WTC11 (cell line): Measurements from ENCODE around the gene GPALPP1. TPM values are rescaled to one million over a fixed set of nuclear protein-coding genes. Genes with fewer than 3 reads are reported as not detected.

Experiments
- ATAC-seq: fragments of 200-7000 bp; cut with Tn5 transposase; 2 replicates; pipeline ENCODE4 v1.10.0; 2021; ENCODE audit warnings: mild to moderate bottlenecking, moderate library complexity
- CTCF ChIA-PET: fragments of 300-600 bp; sonication (Branson Sonifier 250); formaldehyde crosslinking; loops from one replicate; lab custom pipeline; 2021; ENCODE audit warnings: antibody characterized with exemption; lab: Charles Lee
- POLR2A ChIA-PET: fragments of 350-600 bp; sonication (Branson Sonifier 250); formaldehyde crosslinking; loops from one replicate; lab custom pipeline; 2021; ENCODE audit warnings: antibody characterized with exemption; lab: Charles Lee
- DNase-seq: peaks from one replicate; pipeline ENCODE4 v3.0.0; 2021; ENCODE audit warnings: low spot score
- H3K27ac Mint-ChIP-seq: 2 replicates; pipeline ENCODE4 v1.8.0; 2021; ENCODE audit warnings: mixed read lengths
- H3K27me3 Mint-ChIP-seq: 2 replicates; pipeline ENCODE4 v1.8.0; 2021; ENCODE audit warnings: low read depth, mild to moderate bottlenecking, moderate library complexity, mixed read lengths
- H3K36me3 Mint-ChIP-seq: 2 replicates; pipeline ENCODE4 v1.8.0; 2021; ENCODE audit warnings: mixed read lengths
- H3K4me1 Mint-ChIP-seq: 2 replicates; pipeline ENCODE4 v1.8.0; 2022; ENCODE audit warnings: mixed read lengths
- H3K4me3 Mint-ChIP-seq: 2 replicates; pipeline ENCODE4 v1.8.0; 2021; ENCODE audit warnings: mild to moderate bottlenecking, moderate library complexity, mixed read lengths
- H3K9me3 Mint-ChIP-seq: 2 replicates; pipeline ENCODE4 v1.8.0; 2021; ENCODE audit warnings: mixed read lengths
- ARID4B ChIP-seq: sonication (generic); formaldehyde crosslinking; IDR thresholded peaks from 2 replicates; pipeline ENCODE4 v1.8.0; 2023; ENCODE audit warnings: missing genetic modification reagents, mild to moderate bottlenecking, borderline replicate concordance
- CREM ChIP-seq: sonication (generic); formaldehyde crosslinking; IDR thresholded peaks from 2 replicates; pipeline ENCODE4 v1.8.1; 2022; ENCODE audit warnings: mild to moderate bottlenecking, missing genetic modification reagents, moderate library complexity
- E2F4 ChIP-seq: sonication (generic); formaldehyde crosslinking; IDR thresholded peaks from 2 replicates; pipeline ENCODE4 v1.8.1; 2022; ENCODE audit warnings: low read depth, mild to moderate bottlenecking, moderate library complexity, missing genetic modification reagents, borderline replicate concordance
- ELF4 ChIP-seq: sonication (generic); formaldehyde crosslinking; IDR thresholded peaks from 2 replicates; pipeline ENCODE4 v1.8.1; 2022; ENCODE audit warnings: low read depth, mild to moderate bottlenecking, moderate library complexity, missing genetic modification reagents
- GTF2I ChIP-seq: fragments of 250-450 bp; sonication (Bioruptor Pico); conservative IDR thresholded peaks from 2 replicates; pipeline ENCODE4 v1.4.0; 2021; ENCODE audit warnings: mild to moderate bottlenecking
- MAX ChIP-seq: sonication (generic); formaldehyde crosslinking; IDR thresholded peaks from 2 replicates; pipeline ENCODE4 v1.8.0; 2022; ENCODE audit warnings: mild to moderate bottlenecking, missing genetic modification reagents
- NFE2L1 ChIP-seq: sonication (generic); formaldehyde crosslinking; IDR thresholded peaks from 2 replicates; pipeline ENCODE4 v1.8.1; 2023; ENCODE audit warnings: missing genetic modification reagents
- NR1H2 ChIP-seq: sonication (generic); formaldehyde crosslinking; IDR thresholded peaks from 2 replicates; pipeline ENCODE4 v1.9.0; 2021; ENCODE audit warnings: mild to moderate bottlenecking, moderate library complexity, missing genetic modification reagents
- OVOL2 ChIP-seq: fragments of 250-450 bp; sonication (Bioruptor Pico); IDR thresholded peaks from 2 replicates; pipeline ENCODE4 v1.9.0; 2021; ENCODE audit warnings: mild to moderate bottlenecking, borderline replicate concordance
- RORB ChIP-seq: fragments of 250-450 bp; sonication (Bioruptor Pico); IDR thresholded peaks from 2 replicates; pipeline ENCODE4 v1.9.0; 2021; ENCODE audit warnings: mild to moderate bottlenecking
- SMAD4 ChIP-seq: sonication (generic); formaldehyde crosslinking; IDR thresholded peaks from 2 replicates; pipeline ENCODE4 v1.8.0; 2022; ENCODE audit warnings: mild to moderate bottlenecking, missing genetic modification reagents
- SOX15 ChIP-seq: fragments of 250-450 bp; sonication (Bioruptor Pico); IDR thresholded peaks from 2 replicates; pipeline ENCODE4 v1.9.0; 2021; ENCODE audit warnings: mild to moderate bottlenecking
- ZBTB43 ChIP-seq: sonication (generic); formaldehyde crosslinking; IDR thresholded peaks from 2 replicates; pipeline ENCODE4 v1.8.1; 2023; ENCODE audit warnings: mild to moderate bottlenecking, missing genetic modification reagents
- ZNF232 ChIP-seq: sonication (generic); formaldehyde crosslinking; IDR thresholded peaks from 2 replicates; pipeline ENCODE4 v1.8.0; 2022; ENCODE audit warnings: mild to moderate bottlenecking, missing genetic modification reagents
- ZNF416 ChIP-seq: fragments of 250-450 bp; sonication (Bioruptor Pico); IDR thresholded peaks from 2 replicates; pipeline ENCODE4 v1.9.0; 2021; ENCODE audit warnings: mild to moderate bottlenecking, inconsistent platforms
- total RNA-seq: library from RNA; stranded (reverse); gene quantifications from 3 replicates; pipeline ENCODE4 v1.2.3, GENCODE V29; 2021
- TF ChIP-seq, protein P1 (sequence below): sonication (generic); formaldehyde crosslinking; IDR thresholded peaks from 2 replicates; pipeline ENCODE4 v1.8.1; 2022; ENCODE audit warnings: mild to moderate bottlenecking, moderate library complexity, missing genetic modification reagents
- TF ChIP-seq, protein P2 (sequence below): sonication (generic); formaldehyde crosslinking; IDR thresholded peaks from 2 replicates; pipeline ENCODE4 v1.8.1; 2023; ENCODE audit warnings: mild to moderate bottlenecking, missing genetic modification reagents
- TF ChIP-seq, protein P3 (sequence below): sonication (generic); formaldehyde crosslinking; IDR thresholded peaks from 2 replicates; pipeline ENCODE4 v1.8.1; 2023; ENCODE audit warnings: mild to moderate bottlenecking, moderate library complexity, missing genetic modification reagents

Gene GPALPP1
- total RNA-seq, 1 experiment from 2014 or later, result 28.9 TPM

DNA sequence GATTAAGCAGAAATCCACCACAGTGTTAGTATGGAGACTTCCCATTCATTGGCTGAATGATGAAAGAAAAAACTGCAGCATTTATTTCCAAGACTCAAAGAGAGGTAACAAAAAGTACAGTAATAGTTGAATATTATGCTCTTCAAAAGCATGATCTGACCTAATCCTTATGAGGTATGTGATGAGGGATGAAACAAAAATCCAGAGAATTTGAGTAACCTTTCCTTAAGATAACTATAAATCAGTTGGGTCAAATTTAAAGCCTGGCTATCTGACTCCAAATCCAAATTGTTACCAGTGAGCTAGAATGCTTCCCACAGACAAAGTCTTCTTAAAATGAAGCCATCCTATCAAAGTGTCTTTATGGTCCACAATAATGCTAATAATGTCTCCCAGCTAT lies 38.2 kb upstream of the GPALPP1 start:
- DNase-seq (no peak), ATAC-seq (no peak)
- CTCF ChIA-PET, result interaction anchor here (1.6 kb wide), 1 partner anchor 22 kb away, joined by 3 read pairs; no protein-coding TSS in a partner anchor

DNA sequence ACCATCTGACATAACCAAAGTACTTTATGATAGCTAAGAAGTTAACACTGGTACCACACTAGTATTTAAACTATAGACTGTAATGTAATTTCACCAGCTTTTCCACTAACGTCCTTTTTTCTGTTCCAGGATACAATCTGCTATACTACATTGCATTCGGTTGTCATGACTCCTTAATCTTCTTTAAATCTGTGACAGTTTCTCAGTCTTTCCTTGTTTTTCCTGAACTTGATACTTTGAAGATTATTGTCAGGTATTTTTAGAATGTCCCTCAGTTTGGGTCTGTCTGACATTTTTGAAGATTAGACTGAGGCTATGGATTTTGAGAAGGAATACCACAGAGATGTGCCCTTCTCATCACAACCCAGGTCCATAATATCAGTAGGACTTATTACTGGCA lies 36.7 kb upstream of the GPALPP1 start:
- CTCF ChIA-PET, result no interaction called here
- TF ChIP-seq CREM (CRISPR knock-in tag) (no peak), E2F4 (CRISPR knock-in tag) (no peak), ZNF416 (CRISPR knock-in tag) (no peak), ELF4 (CRISPR knock-in tag) (no peak), ARID4B (CRISPR knock-in tag) (no peak), ZNF232 (CRISPR knock-in tag) (no peak), NFE2L1 (CRISPR knock-in tag) (no peak), NR1H2 (CRISPR knock-in tag) (no peak), MAX (CRISPR knock-in tag) (no peak)
- TF ChIP-seq, protein P1, sequence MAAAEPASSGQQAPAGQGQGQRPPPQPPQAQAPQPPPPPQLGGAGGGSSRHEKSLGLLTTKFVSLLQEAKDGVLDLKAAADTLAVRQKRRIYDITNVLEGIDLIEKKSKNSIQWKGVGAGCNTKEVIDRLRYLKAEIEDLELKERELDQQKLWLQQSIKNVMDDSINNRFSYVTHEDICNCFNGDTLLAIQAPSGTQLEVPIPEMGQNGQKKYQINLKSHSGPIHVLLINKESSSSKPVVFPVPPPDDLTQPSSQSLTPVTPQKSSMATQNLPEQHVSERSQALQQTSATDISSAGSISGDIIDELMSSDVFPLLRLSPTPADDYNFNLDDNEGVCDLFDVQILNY (CRISPR knock-in tag), result no peak
- TF ChIP-seq, protein P2, sequence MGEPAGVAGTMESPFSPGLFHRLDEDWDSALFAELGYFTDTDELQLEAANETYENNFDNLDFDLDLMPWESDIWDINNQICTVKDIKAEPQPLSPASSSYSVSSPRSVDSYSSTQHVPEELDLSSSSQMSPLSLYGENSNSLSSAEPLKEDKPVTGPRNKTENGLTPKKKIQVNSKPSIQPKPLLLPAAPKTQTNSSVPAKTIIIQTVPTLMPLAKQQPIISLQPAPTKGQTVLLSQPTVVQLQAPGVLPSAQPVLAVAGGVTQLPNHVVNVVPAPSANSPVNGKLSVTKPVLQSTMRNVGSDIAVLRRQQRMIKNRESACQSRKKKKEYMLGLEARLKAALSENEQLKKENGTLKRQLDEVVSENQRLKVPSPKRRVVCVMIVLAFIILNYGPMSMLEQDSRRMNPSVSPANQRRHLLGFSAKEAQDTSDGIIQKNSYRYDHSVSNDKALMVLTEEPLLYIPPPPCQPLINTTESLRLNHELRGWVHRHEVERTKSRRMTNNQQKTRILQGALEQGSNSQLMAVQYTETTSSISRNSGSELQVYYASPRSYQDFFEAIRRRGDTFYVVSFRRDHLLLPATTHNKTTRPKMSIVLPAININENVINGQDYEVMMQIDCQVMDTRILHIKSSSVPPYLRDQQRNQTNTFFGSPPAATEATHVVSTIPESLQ (CRISPR knock-in tag), result no peak
- no peaks in the 10 kb centered on the region for H3K27me3 Mint-ChIP-seq
- DNase-seq (no peak), ATAC-seq (no peak)
- H3K36me3 Mint-ChIP-seq, result peaks cover 19% of the 10 kb centered on the region
- H3K27ac Mint-ChIP-seq, result no peak overlapping the region
- H3K4me1 Mint-ChIP-seq, result no peaks in the 10 kb centered on the region
- POLR2A ChIA-PET, result no interaction called here
- no peaks in the 10 kb centered on the region for H3K9me3 Mint-ChIP-seq
- H3K4me3 Mint-ChIP-seq, result no peak overlapping the region

More for the DNA sequence above, 38.2 kb upstream of the GPALPP1 start:
- H3K27ac Mint-ChIP-seq, result no peak overlapping the region
- no peak overlapping the region for H3K4me3 Mint-ChIP-seq
- POLR2A ChIA-PET, result no interaction called here
- H3K4me1 Mint-ChIP-seq, result no peaks in the 10 kb centered on the region
- H3K36me3 Mint-ChIP-seq, result peaks cover 19% of the 10 kb centered on the region
- H3K9me3 Mint-ChIP-seq, result no peaks in the 10 kb centered on the region
- TF ChIP-seq CREM (CRISPR knock-in tag), result no peak
- no peaks in the 10 kb centered on the region for H3K27me3 Mint-ChIP-seq

GRCh38 chr13:44954224-44954623 lies 35.1 kb upstream of the GPALPP1 start:
- TF ChIP-seq GTF2I (CRISPR knock-in tag) (no peak), MAX (CRISPR knock-in tag) (no peak), ZBTB43 (CRISPR knock-in tag) (no peak), OVOL2 (no peak), SOX15 (CRISPR knock-in tag) (no peak), SMAD4 (CRISPR knock-in tag) (no peak), RORB (no peak)
- TF ChIP-seq, protein P1 (CRISPR knock-in tag), result no peak
- TF ChIP-seq, protein P3, sequence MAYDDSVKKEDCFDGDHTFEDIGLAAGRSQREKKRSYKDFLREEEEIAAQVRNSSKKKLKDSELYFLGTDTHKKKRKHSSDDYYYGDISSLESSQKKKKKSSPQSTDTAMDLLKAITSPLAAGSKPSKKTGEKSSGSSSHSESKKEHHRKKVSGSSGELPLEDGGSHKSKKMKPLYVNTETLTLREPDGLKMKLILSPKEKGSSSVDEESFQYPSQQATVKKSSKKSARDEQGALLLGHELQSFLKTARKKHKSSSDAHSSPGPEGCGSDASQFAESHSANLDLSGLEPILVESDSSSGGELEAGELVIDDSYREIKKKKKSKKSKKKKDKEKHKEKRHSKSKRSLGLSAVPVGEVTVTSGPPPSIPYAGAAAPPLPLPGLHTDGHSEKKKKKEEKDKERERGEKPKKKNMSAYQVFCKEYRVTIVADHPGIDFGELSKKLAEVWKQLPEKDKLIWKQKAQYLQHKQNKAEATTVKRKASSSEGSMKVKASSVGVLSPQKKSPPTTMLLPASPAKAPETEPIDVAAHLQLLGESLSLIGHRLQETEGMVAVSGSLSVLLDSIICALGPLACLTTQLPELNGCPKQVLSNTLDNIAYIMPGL (CRISPR knock-in tag), result no peak
- TF ChIP-seq, all 79 proteins: peak for 0
- ChIA-PET CTCF (interaction anchor here (1.5 kb wide), 2 partner anchors 36 to 92 kb away, joined by 3 to 4 read pairs; no protein-coding TSS in a partner anchor), POLR2A (no interaction called here)
- H3K36me3 Mint-ChIP-seq, result peaks cover 20% of the 10 kb centered on the region
- no peaks in the 10 kb centered on the region for H3K4me1 Mint-ChIP-seq
- no peaks in the 10 kb centered on the region for H3K9me3 Mint-ChIP-seq
- no peaks in the 10 kb centered on the region for H3K27me3 Mint-ChIP-seq
- ATAC-seq (no peak), DNase-seq (no peak)
- H3K27ac Mint-ChIP-seq, result no peak overlapping the region
- no peak overlapping the region for H3K4me3 Mint-ChIP-seq
